ENCODE results near the gene PER1.

- TF ChIP-seq EZH2 (IDR thresholded peaks at IDR 0.05; ENCODE audit: borderline replicate concordance, low read length) (no peak), CTCF (conservative IDR thresholded peaks at IDR 0.05 in 1 of 2, IDR thresholded peaks at IDR 0.05 in 1 of 2; ENCODE audit: extremely low read depth in 1 of 2, insufficient read depth in 1 of 2, low read depth in 1 of 2, low read length in 2 of 2) (no peak)
Measured at GRCh38 chr17:8124350-8125153, 27.7 kb downstream of the PER1 start.
